LNCAP (cell line): ENCODE data around the gene ANKRD27.

Source experiments
- CTCF ChIP-seq: fragments of 450-650 bp; IDR thresholded peaks from 2 replicates; pipeline ENCODE4 v1.5.1; 2017; ENCODE audit warnings: mild to moderate bottlenecking

ANKRD27 gene

GRCh38 chr19:32675720-32676185 lies 773 bp upstream of the ANKRD27 start, which contains the start of gene RGS9BP:
RGS9BP (plus strand) TSS chr19:32675848; CDS start chr19:32676264, 416 bp downstream.
- no peak for TF ChIP-seq CTCF

- TF ChIP-seq CTCF: no peak
Measured at GRCh38 chr19:32674153-32674930, 638 bp downstream of the ANKRD27 start.

GRCh38 chr19:32673573-32673972 lies 1.4 kb downstream of the ANKRD27 start:
- TF ChIP-seq CTCF: no peak

- TF ChIP-seq CTCF: no peak
Measured at GRCh38 chr19:32672841-32673240, 2.1 kb downstream of the ANKRD27 start.

GRCh38 chr19:32671883-32672593 lies 2.9 kb downstream of the ANKRD27 start:
- no peak for TF ChIP-seq CTCF

GRCh38 chr19:32669310-32669709 lies 5.7 kb downstream of the ANKRD27 start:
- TF ChIP-seq CTCF: no peak

- no peak for TF ChIP-seq CTCF
Measured at GRCh38 chr19:32666084-32666483, 8.9 kb downstream of the ANKRD27 start.
